GM12892 (cell line): ENCODE results near the gene GNPTAB.

Experiments
- DNase-seq: peaks from one replicate; pipeline ENCODE4 v3.0.0; 2011; ENCODE audit not compliant: insufficient read length
- FAIRE-seq: peaks from 2 replicates; lab custom pipeline; 2011; peaks lifted over from hg19 to GRCh38; lab: Jason Lieb, UNC
- POLR2A ChIP-seq: IDR thresholded peaks from 2 replicates; pipeline ENCODE4 v1.6.1; 2011; ENCODE audit warnings: low read depth, low read length, control low read depth
- POLR2AphosphoS5 ChIP-seq: IDR thresholded peaks from 2 replicates; pipeline ENCODE4 v1.6.1; 2011; ENCODE audit warnings: low read depth, low read length, control low read depth
- TAF1 ChIP-seq: IDR thresholded peaks from 2 replicates; pipeline ENCODE4 v1.6.1; 2011; ENCODE audit warnings: low read depth, mild to moderate bottlenecking, control low read depth, low read length, borderline replicate concordance

GNPTAB gene

GRCh38 chr12:101777978-101778377 is 52.8 kb downstream of the GNPTAB start:
- TF ChIP-seq TAF1 (no peak), POLR2AphosphoS5 (no peak), POLR2A (no peak)
- no peak for FAIRE-seq
- DNase-seq: no peak

DNA sequence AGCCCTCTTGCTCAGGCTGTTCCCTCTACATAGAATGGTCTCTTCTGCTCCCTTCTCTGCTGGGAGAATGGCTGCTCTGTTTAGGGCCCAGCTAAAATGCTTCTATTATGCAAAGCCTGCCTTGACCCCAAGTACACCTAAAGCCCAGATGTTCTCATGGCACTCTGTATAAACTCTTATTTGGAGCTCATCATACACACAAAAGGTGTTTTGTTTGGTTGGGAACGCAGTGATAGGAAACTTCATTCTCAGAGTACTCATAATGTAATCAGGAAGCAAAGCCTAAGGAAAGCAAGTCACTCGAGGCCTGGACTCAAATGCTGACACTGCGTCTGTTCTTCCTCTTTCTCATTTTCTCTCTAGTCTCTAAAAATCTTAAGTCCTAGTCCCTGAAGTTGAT is 53.3 kb downstream of the GNPTAB start:
- no peak for DNase-seq
- TF ChIP-seq POLR2AphosphoS5 (no peak), POLR2A (no peak), TAF1 (no peak)
- no peak for FAIRE-seq

DNA sequence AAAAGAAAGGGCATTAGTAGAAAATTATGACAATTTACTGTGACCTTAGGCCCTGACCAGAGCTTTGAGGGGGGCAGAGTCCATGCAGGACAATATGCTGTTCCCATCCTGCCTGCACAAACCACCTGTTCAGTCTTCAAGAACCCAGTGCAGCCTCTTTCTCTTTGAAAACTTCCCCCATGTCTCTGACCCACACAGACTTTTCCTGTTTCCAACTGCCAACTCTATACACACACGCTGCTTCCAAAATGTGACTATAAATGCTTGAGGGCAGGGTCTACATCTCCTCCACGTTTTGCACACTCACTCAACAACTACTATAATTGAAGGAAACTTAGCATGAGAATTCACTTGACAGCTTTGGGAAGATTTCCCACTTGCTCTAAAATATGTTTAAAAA is 54.9 kb downstream of the GNPTAB start:
- no peak for TF ChIP-seq POLR2A
- TF ChIP-seq POLR2AphosphoS5: no peak
- TF ChIP-seq TAF1: no peak
- FAIRE-seq: no peak
- DNase-seq: no peak

- FAIRE-seq (peak; percentile 94), DNase-seq (peak; percentile 40)
- TF ChIP-seq POLR2A (no peak), POLR2AphosphoS5 (no peak), TAF1 (no peak)
These were observed 57.1 kb downstream of the GNPTAB start for GRCh38 chr12:101773650-101774162.

DNA sequence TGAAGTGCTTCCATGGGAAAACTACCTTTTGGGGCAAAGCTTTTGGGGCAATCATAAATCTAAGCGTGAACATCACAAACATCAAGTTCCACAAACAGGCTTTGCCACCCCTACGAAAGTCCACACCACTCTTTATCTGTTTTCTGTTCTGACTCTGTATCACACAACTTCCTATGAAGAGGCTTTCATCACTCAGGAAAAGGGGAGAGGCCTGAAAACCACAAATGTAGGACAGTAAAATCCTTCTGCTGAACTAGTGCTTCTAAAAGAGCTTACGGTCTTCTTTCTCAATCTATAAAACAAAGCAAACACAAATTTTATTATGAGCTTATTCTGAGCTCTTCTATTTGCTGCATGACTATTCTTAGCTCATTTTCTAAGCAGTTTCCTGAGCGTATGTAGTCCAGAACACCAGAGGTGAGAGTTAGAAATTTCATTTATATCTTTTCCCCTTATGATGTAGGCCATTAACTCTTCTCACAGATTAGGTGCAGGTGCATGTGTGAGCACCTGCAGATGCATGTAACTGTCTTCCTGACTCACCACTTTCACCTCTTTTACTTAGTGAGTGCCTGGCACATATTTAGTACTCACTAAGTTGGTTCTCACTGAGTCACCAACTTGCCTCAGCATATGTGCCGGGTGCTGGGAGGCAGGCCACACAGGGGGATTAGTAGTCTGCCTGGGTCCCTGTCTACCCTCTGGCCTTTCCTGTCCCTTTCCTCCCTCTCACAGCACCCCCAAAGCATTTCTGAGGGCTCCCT is 58.6 kb downstream of the GNPTAB start:
- TF ChIP-seq TAF1 (no peak), POLR2A (no peak), POLR2AphosphoS5 (no peak)
- FAIRE-seq (no peak), DNase-seq (no peak)

- no peak for FAIRE-seq
- no peak for DNase-seq
- TF ChIP-seq POLR2AphosphoS5 (no peak), TAF1 (no peak), POLR2A (no peak)
These were observed 60.9 kb downstream of the GNPTAB start for GRCh38 chr12:101769865-101770264.

DNA sequence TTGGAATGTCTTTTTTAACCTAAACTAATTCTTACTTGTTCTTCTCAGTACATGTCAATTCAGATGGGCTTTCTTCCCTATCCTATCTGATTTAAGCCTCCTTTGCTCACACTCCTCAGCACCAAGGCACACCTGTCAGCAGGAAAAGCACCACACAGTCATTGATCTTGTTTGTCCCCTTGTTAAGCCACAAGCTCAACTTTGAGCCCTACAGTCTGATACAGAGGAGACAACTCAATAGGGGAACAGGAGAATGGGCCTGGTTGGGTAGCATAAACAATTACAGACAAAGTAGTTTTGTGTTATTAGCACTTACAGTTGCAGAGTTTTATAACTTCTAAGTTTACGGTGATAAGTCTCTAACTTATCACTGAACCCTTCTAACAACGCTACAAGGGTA is 62.0 kb downstream of the GNPTAB start:
- no peak for TF ChIP-seq POLR2AphosphoS5
- TF ChIP-seq POLR2A: no peak
- no peak for TF ChIP-seq TAF1
- no peak for FAIRE-seq
- no peak for DNase-seq

- no peak for TF ChIP-seq TAF1
- no peak for TF ChIP-seq POLR2AphosphoS5
- no peak for TF ChIP-seq POLR2A
- DNase-seq: no peak
- FAIRE-seq: no peak
These were observed 63.2 kb downstream of the GNPTAB start for GRCh38 chr12:101767537-101767936.

DNA sequence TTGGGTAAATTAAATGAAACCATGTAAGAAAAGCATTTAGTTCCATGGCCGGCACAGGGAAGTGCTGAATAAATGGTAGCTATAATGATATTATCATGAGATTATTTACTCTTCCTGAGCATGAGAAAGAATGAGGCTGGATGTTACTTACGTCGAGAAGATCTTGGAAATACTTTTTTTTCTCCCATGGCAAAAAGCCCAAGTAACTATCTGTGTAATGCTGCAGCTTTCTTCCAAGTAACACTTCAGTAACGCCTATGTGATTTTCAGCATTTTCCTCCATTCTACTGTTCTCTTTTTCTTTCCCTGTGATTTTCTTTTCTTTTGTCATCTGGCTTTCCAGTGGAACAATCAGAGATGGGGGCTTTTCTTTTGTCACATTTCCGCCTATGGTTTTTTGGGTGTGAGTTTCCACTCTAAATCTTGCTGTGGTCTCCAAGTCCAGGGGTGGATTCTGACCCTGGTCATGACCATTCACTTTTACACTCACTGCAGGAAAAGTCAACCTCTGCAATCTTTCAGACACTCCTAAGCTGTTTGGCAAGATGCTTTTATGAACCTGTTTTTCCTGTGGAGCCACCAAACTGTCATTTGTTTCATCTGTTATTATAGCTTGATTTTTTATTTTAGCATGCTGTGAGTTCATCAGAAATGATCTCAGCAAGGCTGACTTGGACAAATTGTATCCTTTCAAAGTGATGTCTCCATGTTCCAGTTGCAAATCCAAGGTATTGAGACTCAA is 66.5 kb downstream of the GNPTAB start:
- DNase-seq (no peak), FAIRE-seq (no peak)
- TF ChIP-seq POLR2A (no peak), POLR2AphosphoS5 (no peak), TAF1 (no peak)

DNA sequence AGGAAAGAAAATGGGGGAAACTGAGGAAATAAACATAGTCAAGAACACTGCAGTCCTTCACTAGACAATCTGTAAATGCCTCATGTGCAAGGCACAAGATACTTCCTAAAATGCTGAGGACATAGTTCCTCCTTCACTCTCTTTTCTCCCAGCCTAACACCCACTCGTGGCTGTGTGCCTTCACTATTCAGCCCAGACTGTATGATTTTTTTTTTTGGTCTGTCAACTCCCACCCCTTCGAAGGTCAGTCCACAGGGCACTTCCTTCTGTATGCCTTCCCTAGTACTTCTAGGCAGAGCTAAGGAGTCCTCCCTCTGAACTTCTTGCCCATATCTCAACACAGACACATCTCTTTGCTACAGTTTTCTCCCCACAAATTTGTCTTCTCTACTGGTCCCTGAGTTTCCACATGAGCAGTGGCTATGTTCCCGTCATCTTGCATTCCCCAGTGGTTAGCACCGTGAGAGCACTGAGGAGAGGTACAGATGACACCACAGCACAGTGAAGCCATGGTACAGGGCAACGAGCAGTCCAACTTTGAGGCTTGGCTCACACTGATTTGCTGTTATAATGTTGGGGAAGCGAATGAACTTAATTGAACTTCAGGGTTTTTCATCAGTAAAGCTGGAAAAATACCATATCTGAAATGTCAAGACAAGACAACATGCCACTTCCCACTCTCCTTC is 67.4 kb downstream of the GNPTAB start:
- TF ChIP-seq POLR2A (no peak), TAF1 (no peak), POLR2AphosphoS5 (no peak)
- DNase-seq (no peak), FAIRE-seq (no peak)

- FAIRE-seq (peak; percentile 48), DNase-seq (no peak)
These were observed 69.0 kb downstream of the GNPTAB start for GRCh38 chr12:101761781-101762180.

GRCh38 chr12:101761350-101761749 is 69.4 kb downstream of the GNPTAB start:
- TF ChIP-seq POLR2A (no peak), POLR2AphosphoS5 (no peak), TAF1 (no peak)
- no peak for FAIRE-seq
- DNase-seq: no peak

More at GRCh38 chr12:101761781-101762180, 69.0 kb downstream of the GNPTAB start:
- TF ChIP-seq POLR2AphosphoS5 (no peak), POLR2A (no peak), TAF1 (no peak)
